Activated T-cell treated with anti-CD3 and anti-CD28 coated beads, Interleukin-2, amount 50 U/mL, for 24 hours (primary cell): ENCODE results near the gene APBA1.

ENCODE experiments used
- DNase-seq: peaks from one replicate; pipeline ENCODE4 v3.0.0-alpha.2; 2020
- H3K27ac Mint-ChIP-seq: 2 replicates; pipeline ENCODE4 v1.8.0; 2020; ENCODE audit warnings: mild to moderate bottlenecking, mixed read lengths
- H3K27me3 Mint-ChIP-seq: 2 replicates; pipeline ENCODE4 v1.8.0; 2020; ENCODE audit warnings: mixed read lengths
- H3K36me3 Mint-ChIP-seq: 2 replicates; pipeline ENCODE4 v1.8.0; 2020; ENCODE audit warnings: low read depth, mixed read lengths
- H3K4me1 Mint-ChIP-seq: 2 replicates; pipeline ENCODE4 v1.8.0; 2020; ENCODE audit warnings: low read depth, mixed read lengths
- H3K4me3 Mint-ChIP-seq: 2 replicates; pipeline ENCODE4 v1.8.0; 2020; ENCODE audit warnings: mild to moderate bottlenecking, moderate library complexity, mixed read lengths
- H3K9me3 Mint-ChIP-seq: 2 replicates; pipeline ENCODE4 v1.8.0; 2020; ENCODE audit warnings: mixed read lengths

Gene APBA1

DNA sequence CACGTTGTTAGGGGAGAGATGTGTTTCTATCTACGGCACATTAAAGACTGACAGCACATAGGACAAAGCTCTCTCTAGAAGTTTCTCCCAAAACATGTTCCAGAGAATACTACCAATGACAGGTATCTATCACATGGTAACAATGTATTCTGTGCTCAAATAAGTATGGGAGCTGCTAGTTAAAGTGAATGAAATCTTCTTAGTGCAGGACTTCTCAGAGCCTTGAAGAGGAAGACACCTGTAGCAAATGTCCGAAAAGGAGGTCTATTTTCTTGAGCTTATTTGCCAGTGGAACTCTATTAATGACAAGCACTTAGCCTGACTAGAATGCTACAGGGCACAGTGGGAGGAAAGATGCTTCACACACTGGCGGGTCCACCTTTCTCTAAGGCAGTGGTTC is 209.8 kb downstream of the APBA1 start:
- no peak overlapping the region for H3K4me3 Mint-ChIP-seq
- DNase-seq = no peak
- no peaks in the 10 kb centered on the region for H3K4me1 Mint-ChIP-seq
- H3K27me3 Mint-ChIP-seq = no peaks in the 10 kb centered on the region
- no peak overlapping the region for H3K27ac Mint-ChIP-seq
- no peaks in the 10 kb centered on the region for H3K9me3 Mint-ChIP-seq
- no peaks in the 10 kb centered on the region for H3K36me3 Mint-ChIP-seq

DNA sequence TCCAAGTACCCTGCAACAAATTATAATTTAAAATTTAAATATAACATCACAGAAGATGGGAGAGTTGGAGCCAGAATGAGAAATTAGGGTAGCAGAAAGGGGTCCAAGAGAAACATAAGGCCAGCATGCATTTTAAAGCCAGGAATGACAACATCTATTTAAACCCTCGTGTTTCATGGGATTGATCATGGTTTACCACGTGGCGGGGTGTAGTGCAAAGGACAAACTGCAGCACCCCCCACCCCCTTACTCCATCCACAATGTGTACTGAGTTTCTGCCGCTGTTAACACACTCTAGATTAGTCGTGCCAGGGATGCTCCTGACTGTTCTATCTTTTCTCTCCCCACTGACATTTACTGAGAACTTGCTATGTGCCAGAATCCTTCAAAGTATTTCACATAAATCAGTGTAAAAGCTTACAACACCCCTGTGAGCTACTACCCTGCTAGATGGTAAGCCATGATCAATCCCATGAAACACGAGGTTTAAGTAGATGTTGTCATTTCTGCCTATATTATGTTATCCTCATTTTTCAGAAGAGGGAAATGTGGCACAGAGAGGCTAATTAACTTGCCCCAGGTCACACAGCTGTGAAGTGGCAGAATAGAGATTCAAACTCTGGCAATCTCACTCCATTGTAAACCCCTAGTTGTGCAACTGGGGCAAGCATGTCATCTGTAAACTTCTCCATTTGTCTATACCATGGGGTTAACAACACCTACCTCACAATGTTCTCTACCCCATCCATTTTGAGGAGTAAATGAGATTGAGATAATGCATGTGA is 210.9 kb downstream of the APBA1 start:
- no peaks in the 10 kb centered on the region for H3K4me1 Mint-ChIP-seq
- no peak overlapping the region for H3K27ac Mint-ChIP-seq
- H3K36me3 Mint-ChIP-seq = no peaks in the 10 kb centered on the region
- no peaks in the 10 kb centered on the region for H3K9me3 Mint-ChIP-seq
- H3K4me3 Mint-ChIP-seq = no peak overlapping the region
- H3K27me3 Mint-ChIP-seq = no peaks in the 10 kb centered on the region
- DNase-seq = no peak

DNA sequence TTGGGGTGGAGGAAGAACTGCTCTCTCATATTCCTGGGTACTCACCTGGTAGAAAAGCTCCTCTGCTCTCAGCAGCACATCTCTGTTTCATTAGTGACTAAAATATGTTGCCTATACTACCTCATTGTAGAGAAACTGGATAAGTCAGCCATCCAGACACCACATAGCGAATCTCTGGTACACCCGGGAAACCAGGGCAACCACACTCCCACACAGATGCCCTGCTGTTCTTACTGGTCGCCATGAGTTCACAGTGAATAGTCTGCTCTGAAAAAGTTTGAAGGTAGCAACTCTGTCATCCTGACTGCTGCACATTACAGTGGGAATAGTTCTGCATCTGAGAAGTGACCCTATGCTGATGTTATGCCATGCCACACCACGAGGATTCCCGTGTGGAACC is 212.2 kb downstream of the APBA1 start:
- Mint-ChIP-seq H3K36me3 (no peaks in the 10 kb centered on the region), H3K9me3 (no peaks in the 10 kb centered on the region), H3K4me1 (no peaks in the 10 kb centered on the region), H3K27ac (no peak overlapping the region), H3K27me3 (no peaks in the 10 kb centered on the region), H3K4me3 (no peak overlapping the region)
- DNase-seq = no peak

DNA sequence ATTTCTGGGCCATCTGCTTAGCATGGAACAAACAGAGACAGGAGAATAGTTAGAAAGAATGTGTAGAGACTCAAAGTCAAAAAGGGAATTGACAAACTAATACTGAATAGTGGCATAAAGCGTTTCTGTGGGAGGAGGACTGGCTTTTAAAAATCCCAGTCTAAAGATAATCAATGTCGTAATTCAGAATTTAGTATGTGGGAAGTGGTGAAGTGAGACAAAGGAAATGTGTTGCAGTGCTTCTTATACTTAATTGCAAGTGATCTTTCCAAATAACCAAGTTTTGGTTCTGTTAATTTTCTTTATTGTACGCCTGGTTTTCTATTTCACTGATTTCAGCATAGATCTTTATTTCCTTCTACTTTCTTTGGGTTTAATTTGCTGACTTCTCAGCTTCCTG is 214.0 kb downstream of the APBA1 start:
- Mint-ChIP-seq H3K4me1 (no peaks in the 10 kb centered on the region), H3K9me3 (no peaks in the 10 kb centered on the region), H3K4me3 (no peak overlapping the region), H3K27ac (no peak overlapping the region), H3K27me3 (no peaks in the 10 kb centered on the region), H3K36me3 (no peaks in the 10 kb centered on the region)
- DNase-seq = no peak

DNA sequence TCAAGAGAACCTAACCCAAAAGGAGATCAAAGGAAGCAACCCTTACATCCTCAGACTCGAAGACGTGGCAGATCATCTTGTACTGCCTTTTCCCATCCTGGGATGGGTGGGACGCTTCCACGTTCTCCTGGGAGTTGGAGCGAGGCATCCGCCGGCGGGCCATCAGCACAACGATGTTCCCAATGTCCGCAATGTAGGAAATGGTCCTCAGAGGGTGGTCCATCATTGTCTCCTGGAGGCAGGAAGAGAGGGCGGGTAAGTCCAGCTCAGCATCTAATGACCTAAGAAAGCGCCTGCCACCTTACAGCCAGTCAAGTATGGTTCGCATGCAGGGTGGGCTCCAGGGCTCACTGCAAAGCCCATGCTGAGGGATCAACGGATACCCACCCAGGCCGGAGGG is 216.0 kb downstream of the APBA1 start:
- H3K9me3 Mint-ChIP-seq = no peaks in the 10 kb centered on the region
- H3K4me3 Mint-ChIP-seq = no peak overlapping the region
- no peak for DNase-seq
- H3K36me3 Mint-ChIP-seq = no peaks in the 10 kb centered on the region
- no peaks in the 10 kb centered on the region for H3K27me3 Mint-ChIP-seq
- no peaks in the 10 kb centered on the region for H3K4me1 Mint-ChIP-seq
- no peak overlapping the region for H3K27ac Mint-ChIP-seq

DNA sequence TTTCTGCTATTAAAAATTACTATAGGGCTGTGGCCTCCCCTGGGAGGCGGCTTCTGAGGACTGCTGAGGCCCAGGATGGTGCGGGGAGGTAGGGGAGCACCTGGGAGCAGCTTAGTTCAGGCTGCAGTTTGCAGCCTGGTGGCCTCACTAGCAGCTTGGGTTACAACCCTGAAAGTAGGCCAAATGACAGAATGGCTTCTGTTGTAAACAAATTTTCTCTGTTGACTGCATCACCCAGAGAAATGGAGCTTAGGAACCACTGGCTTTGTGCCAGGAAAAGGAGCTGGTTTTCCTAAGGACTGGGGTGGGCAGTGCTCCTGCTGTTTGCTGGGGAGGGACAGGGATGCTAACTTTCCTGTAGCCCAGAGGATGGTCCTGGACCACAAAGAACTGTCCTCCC is 216.9 kb downstream of the APBA1 start:
- no peaks in the 10 kb centered on the region for H3K36me3 Mint-ChIP-seq
- H3K27me3 Mint-ChIP-seq = no peaks in the 10 kb centered on the region
- H3K27ac Mint-ChIP-seq = no peak overlapping the region
- no peaks in the 10 kb centered on the region for H3K4me1 Mint-ChIP-seq
- no peak overlapping the region for H3K4me3 Mint-ChIP-seq
- H3K9me3 Mint-ChIP-seq = no peaks in the 10 kb centered on the region
- DNase-seq = no peak

DNA sequence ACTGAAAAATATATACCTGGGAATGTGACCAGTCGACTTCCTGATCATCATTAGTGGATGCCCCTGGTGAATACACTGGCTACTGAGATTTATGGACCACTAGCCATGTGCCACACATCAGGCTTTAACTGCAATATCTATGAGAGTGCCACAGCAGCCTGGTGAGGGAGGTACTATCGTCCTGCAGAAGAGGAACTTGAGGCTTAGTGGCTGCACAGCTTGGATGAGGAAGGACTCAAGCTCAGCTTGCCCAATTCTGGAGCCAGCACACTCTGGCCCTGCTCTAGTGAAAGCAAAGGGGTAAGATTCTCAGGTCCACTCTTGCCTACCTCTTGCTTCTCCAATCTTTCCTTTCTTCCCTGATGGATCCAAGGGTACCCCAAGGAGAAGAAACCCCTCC is 217.8 kb downstream of the APBA1 start:
- H3K27ac Mint-ChIP-seq = no peak overlapping the region
- DNase-seq = no peak
- no peaks in the 10 kb centered on the region for H3K36me3 Mint-ChIP-seq
- H3K4me1 Mint-ChIP-seq = no peaks in the 10 kb centered on the region
- no peaks in the 10 kb centered on the region for H3K27me3 Mint-ChIP-seq
- H3K9me3 Mint-ChIP-seq = no peaks in the 10 kb centered on the region
- no peak overlapping the region for H3K4me3 Mint-ChIP-seq

DNA sequence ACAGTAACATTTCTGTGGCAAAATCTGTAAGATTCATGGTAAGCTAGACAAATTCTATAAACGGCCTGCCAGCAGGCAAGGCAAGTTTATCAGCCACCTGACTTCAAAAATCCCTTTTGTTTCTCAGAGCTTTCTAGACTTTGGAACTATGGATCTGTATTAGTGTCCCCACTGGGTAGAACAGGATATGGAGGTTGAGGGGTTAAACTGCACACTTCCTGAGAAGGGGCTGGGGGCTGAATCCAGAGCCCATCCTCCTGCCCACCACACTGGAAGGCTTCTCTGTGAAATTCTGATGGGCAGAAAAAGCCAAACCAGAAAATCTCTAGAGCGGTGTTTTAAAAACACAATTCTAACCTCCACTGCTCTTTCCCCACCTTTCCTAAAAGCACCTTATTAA is 218.4 kb downstream of the APBA1 start:
- Mint-ChIP-seq H3K27ac (no peak overlapping the region), H3K4me3 (no peak overlapping the region), H3K36me3 (no peaks in the 10 kb centered on the region), H3K9me3 (no peaks in the 10 kb centered on the region), H3K4me1 (no peaks in the 10 kb centered on the region), H3K27me3 (no peaks in the 10 kb centered on the region)
- DNase-seq = no peak

DNA sequence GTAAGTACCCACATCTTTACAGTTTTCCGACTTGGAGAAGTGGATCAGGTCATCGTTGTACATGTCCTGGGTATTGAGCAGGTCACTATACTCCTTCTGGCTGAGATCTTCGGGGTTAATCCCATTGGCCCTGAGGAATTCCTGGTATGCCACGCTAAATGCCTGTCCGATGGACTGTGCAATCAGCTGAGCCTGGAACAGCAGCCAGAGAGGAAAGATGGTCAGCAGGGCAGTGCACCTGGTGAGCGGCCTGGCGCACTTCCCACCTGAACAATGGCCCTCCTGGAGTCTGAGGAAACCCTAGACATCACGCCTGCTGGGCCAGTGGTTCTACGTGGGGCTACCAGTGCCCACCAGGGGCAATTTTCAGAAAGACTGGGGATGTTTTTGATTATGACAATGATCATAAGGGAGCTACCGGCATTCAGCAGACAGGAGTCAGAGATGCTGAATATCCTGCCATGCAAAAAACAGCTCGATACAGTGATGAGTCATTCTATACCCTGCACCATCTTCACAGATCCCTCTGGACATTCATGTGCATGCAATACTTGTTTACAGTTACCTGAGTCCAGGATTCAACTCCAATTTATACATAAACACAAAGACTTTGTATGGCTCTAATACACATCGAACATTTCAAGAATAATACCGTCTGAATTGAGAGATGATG is 219.9 kb downstream of the APBA1 start:
- no peaks in the 10 kb centered on the region for H3K4me1 Mint-ChIP-seq
- peaks cover 2% of the 10 kb centered on the region for H3K27me3 Mint-ChIP-seq
- no peaks in the 10 kb centered on the region for H3K36me3 Mint-ChIP-seq
- H3K4me3 Mint-ChIP-seq = no peak overlapping the region
- DNase-seq = no peak
- H3K9me3 Mint-ChIP-seq = no peaks in the 10 kb centered on the region
- H3K27ac Mint-ChIP-seq = no peak overlapping the region

DNA sequence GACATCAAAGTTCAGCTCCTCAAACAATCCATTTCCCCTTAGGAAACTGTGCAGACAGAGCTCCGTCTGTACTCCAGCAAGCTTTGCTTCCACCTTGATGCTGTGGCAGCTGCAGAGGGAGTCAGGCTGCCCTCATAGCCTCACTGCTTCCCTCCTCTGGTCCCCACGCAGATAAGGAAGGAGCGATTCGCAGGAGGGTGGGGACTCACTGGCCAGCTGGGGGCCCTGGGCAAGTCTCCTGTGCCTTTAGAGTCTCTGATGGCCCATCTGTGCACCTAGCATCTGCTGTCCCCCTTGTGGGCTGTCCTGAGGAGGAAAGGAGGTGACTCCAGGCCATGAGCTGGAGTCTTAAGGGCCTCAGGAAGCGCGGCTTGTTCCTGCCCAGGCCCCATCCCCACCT is 225.7 kb downstream of the APBA1 start:
- no peak for DNase-seq
- Mint-ChIP-seq H3K27ac (no peak overlapping the region), H3K4me3 (no peak overlapping the region), H3K27me3 (peaks cover 2% of the 10 kb centered on the region), H3K36me3 (no peaks in the 10 kb centered on the region), H3K4me1 (peaks cover 1% of the 10 kb centered on the region), H3K9me3 (no peaks in the 10 kb centered on the region)

DNA sequence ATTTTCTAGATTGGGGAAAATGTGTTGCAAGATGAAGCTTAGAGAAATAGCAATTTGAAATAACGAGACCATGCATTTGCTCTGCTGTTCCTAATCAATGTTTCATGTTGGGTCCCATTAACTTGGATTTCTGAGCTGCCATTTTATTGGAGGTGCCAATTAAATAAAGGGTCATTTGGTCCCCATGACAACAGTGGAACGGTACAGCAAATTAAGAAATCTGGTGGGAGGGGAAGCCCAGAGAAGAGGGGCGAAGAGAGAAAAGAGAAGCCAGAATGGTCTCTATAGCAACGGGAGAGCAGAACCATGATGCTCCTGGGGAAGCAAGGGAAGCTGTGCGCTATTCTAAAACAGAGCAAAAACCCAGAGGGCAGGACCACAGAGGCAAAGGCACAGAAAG is 226.9 kb downstream of the APBA1 start:
- Mint-ChIP-seq H3K36me3 (no peaks in the 10 kb centered on the region), H3K27me3 (peaks cover 2% of the 10 kb centered on the region), H3K9me3 (no peaks in the 10 kb centered on the region), H3K27ac (no peak overlapping the region), H3K4me1 (peaks cover 9% of the 10 kb centered on the region), H3K4me3 (no peak overlapping the region)
- DNase-seq = no peak

DNA sequence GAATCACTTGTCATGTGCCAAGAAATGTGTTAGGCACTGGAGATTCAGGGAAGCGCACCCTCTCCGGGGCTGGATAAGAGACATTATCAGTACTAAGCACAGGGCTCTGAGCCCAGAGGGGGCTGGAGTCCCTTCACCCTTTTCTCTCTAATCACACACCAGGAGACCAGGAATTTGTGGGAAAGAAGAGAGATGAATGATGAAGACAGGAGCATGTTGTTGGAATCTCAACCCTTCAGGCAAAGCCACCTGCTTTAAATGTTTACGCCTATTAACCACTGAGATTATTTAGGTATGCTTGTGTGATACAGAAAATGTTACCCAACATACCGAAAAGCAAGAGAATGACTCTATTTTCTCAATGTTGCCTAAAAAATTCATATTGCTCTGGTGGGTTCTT is 227.4 kb downstream of the APBA1 start:
- no peak overlapping the region for H3K4me3 Mint-ChIP-seq
- peaks cover 10% of the 10 kb centered on the region for H3K4me1 Mint-ChIP-seq
- H3K36me3 Mint-ChIP-seq = no peaks in the 10 kb centered on the region
- no peak overlapping the region for H3K27ac Mint-ChIP-seq
- peaks cover 2% of the 10 kb centered on the region for H3K27me3 Mint-ChIP-seq
- DNase-seq = no peak
- H3K9me3 Mint-ChIP-seq = no peaks in the 10 kb centered on the region

DNA sequence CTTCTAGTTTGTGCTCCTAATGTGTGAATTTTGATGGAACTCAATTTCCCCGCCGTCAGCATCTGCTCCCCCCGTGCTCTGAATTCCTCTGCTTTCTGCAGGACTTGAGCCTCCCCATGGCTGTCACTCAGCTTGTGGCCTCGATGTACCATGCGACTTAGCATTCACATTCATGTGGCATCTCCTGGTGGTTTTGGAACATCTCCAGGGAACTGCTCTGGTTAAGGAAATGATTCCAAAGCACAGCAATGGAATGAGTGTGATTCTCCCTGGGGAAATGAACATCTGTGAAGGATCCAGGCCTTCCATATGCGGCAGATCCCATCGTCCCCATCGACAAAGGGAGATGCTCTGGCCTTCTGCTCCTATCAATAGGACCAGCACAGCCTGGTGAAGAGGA is 228.2 kb downstream of the APBA1 start:
- peaks cover 2% of the 10 kb centered on the region for H3K27me3 Mint-ChIP-seq
- H3K36me3 Mint-ChIP-seq = no peaks in the 10 kb centered on the region
- no peak for DNase-seq
- H3K4me3 Mint-ChIP-seq = no peak overlapping the region
- H3K9me3 Mint-ChIP-seq = no peaks in the 10 kb centered on the region
- no peak overlapping the region for H3K27ac Mint-ChIP-seq
- peaks cover 15% of the 10 kb centered on the region for H3K4me1 Mint-ChIP-seq

DNA sequence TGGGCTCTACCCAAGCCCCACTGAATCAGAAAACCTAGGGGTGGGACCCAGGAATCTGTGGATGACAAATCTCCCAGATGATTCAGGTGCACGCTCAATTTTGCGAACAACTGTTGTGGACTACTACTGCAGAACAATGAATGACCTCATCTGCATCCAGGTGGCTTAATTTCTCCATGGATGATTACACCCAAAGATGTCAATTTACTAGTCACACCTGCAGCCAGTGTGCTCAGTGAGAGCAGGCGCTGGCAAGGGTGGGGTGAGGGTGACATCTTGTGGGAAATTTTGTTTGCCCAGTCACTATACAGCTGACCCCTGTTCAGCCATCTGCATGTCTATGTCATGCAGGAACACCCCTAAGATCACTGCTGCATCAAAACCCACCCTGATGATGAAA is 229.0 kb downstream of the APBA1 start:
- H3K27ac Mint-ChIP-seq = no peak overlapping the region
- peaks cover 15% of the 10 kb centered on the region for H3K4me1 Mint-ChIP-seq
- peaks cover 2% of the 10 kb centered on the region for H3K27me3 Mint-ChIP-seq
- no peak for DNase-seq
- H3K9me3 Mint-ChIP-seq = no peaks in the 10 kb centered on the region
- no peak overlapping the region for H3K4me3 Mint-ChIP-seq
- H3K36me3 Mint-ChIP-seq = no peaks in the 10 kb centered on the region

DNA sequence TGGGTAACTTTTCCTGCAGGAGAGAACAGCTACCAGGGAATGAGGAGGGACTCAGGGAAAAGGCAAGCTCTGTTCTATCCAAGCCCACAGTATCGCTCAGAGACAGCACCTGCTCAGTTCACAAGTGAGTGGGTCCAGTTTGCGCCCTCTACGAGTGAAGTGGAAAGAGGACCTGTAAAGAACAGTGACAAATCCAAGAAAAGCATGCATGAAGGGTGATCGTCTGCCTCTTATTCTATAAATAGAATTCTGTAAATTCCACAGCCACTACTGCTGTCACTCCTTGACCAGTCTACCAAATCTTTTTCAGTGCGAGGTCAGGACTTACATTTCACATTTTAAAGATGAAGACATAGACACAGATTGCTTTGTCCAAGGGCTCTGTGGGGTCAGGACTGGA is 229.7 kb downstream of the APBA1 start:
- H3K9me3 Mint-ChIP-seq = no peaks in the 10 kb centered on the region
- H3K27me3 Mint-ChIP-seq = no peaks in the 10 kb centered on the region
- DNase-seq = no peak
- H3K36me3 Mint-ChIP-seq = no peaks in the 10 kb centered on the region
- H3K4me1 Mint-ChIP-seq = peaks cover 15% of the 10 kb centered on the region
- no peak overlapping the region for H3K4me3 Mint-ChIP-seq
- no peak overlapping the region for H3K27ac Mint-ChIP-seq
